Measurements from ENCODE around the gene PCDHGB3.

GRCh38 chr5:141399555-141400258, 29.7 kb downstream of the PCDHGB3 start:
- TF ChIP-seq CTCF (IDR thresholded peaks at IDR 0.05): no peak
- TF ChIP-seq POLR2A (IDR thresholded peaks at IDR 0.05): no peak

Data from lower leg skin (tissue), 3 donors.